Activated CD8-positive, alpha-beta T cell treated with anti-CD3 and anti-CD28 coated beads for 36 hours (primary cell): Measurements from ENCODE around the gene ZNF91. TPM values are rescaled to one million over a fixed set of nuclear protein-coding genes. Genes with fewer than 3 reads are reported as not detected.
A peak's percentile ranks its signal among the peaks of the same experiment; 100 is the strongest.

Experiments used
- ATAC-seq: fragments of 200-7000 bp; cut with Tn5 transposase; one replicate; pipeline ENCODE4 v1.10.0; 2021; ENCODE audit warnings: mild to moderate bottlenecking, moderate library complexity
- CTCF ChIA-PET: fragments of 350-600 bp; sonication (Branson Sonifier 250); formaldehyde crosslinking; loops from one replicate; lab custom pipeline; 2021; ENCODE audit warnings: antibody characterized with exemption; lab: Charles Lee
- POLR2A ChIA-PET: fragments of 350-600 bp; sonication (Branson Sonifier 250); formaldehyde crosslinking; loops from one replicate; lab custom pipeline; 2021; ENCODE audit warnings: antibody characterized with exemption; lab: Charles Lee
- DNase-seq: peaks from one replicate; pipeline ENCODE4 v3.0.0-alpha.2; 2020
- H3K27ac Mint-ChIP-seq: one replicate; pipeline ENCODE4 v1.8.0; 2021; ENCODE audit warnings: mild to moderate bottlenecking, mixed read lengths
- H3K27me3 Mint-ChIP-seq: one replicate; pipeline ENCODE4 v1.8.0; 2021; ENCODE audit warnings: mixed read lengths
- H3K36me3 Mint-ChIP-seq: one replicate; pipeline ENCODE4 v1.8.0; 2021; ENCODE audit warnings: low read depth, mixed read lengths
- H3K4me1 Mint-ChIP-seq: one replicate; pipeline ENCODE4 v1.8.0; 2021; ENCODE audit warnings: low read depth, mixed read lengths
- H3K4me3 Mint-ChIP-seq: one replicate; pipeline ENCODE4 v1.8.0; 2021; ENCODE audit warnings: mild to moderate bottlenecking, moderate library complexity, mixed read lengths
- H3K9me3 Mint-ChIP-seq: one replicate; pipeline ENCODE4 v1.8.0; 2021; ENCODE audit warnings: mixed read lengths
- intact Hi-C: fragments of 100-400 bp; cut with micrococcal nuclease; formaldehyde crosslinking; loops from one replicate; pipeline ENCODE4 v1.10.0; 2022
- total RNA-seq, 2 experiments: library from RNA; stranded (reverse); gene quantifications; one replicate each; pipeline ENCODE4 v1.2.3, GENCODE V29; 2021
- TF ChIP-seq, protein P1 (sequence below): fragments of 200-600 bp; IDR thresholded peaks from one replicate; pipeline ENCODE4 v1.8.0; 2022; ENCODE audit warnings: antibody characterized with exemption, mild to moderate bottlenecking

ZNF91 gene
- total RNA-seq, 2 experiments from 2014 or later, result 35.8 to 38.2 TPM

DNA sequence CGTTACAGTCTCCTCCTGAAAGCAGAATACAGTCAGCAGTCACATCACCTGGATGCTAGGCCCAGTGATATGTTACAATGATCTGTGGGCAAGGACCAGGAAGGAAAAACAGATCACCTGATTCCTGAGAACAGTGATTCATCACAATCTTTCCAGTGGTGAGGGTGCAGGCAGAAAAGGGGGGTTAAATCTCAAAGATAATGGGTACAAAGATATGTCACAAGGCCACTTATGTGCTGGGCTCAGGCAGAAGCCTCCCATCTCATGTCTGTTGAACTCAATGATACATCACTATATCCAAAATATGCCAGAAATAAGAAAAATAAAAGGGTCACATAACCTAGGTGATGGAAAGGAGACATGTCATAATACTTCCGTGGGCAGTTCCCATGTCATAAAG, 10.8 kb upstream of the ZNF91 start:
- Mint-ChIP-seq H3K27ac (no peak overlapping the region), H3K27me3 (no peaks in the 10 kb centered on the region), H3K4me3 (no peak overlapping the region), H3K36me3 (no peaks in the 10 kb centered on the region), H3K4me1 (peaks cover 11% of the 10 kb centered on the region), H3K9me3 (no peaks in the 10 kb centered on the region)
- CTCF ChIA-PET, result no interaction called here
- DNase-seq (no peak), ATAC-seq (peak; percentile 4)
- intact Hi-C loops, result no loop called here
- TF ChIP-seq, protein P1, sequence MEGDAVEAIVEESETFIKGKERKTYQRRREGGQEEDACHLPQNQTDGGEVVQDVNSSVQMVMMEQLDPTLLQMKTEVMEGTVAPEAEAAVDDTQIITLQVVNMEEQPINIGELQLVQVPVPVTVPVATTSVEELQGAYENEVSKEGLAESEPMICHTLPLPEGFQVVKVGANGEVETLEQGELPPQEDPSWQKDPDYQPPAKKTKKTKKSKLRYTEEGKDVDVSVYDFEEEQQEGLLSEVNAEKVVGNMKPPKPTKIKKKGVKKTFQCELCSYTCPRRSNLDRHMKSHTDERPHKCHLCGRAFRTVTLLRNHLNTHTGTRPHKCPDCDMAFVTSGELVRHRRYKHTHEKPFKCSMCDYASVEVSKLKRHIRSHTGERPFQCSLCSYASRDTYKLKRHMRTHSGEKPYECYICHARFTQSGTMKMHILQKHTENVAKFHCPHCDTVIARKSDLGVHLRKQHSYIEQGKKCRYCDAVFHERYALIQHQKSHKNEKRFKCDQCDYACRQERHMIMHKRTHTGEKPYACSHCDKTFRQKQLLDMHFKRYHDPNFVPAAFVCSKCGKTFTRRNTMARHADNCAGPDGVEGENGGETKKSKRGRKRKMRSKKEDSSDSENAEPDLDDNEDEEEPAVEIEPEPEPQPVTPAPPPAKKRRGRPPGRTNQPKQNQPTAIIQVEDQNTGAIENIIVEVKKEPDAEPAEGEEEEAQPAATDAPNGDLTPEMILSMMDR, result no peak
- POLR2A ChIA-PET, result no interaction called here

DNA sequence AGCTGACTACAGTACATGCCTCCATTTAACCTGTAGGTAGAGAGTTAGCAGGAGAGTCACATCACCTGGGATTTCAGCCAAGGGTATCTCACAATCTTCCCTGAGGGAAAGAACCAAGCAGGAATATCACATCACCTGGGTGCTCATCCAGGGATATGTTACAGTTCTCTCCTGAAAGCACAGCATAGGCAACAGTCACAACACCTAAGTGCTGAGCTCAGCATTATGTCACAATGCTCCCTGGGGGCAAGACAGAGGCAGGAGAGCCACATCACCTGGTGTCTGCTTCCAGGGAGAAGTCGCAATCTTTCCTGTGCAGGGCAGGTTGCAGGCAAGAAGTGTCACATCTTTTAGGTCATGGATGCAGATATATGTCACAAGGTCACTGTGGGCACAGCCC, 9.4 kb upstream of the ZNF91 start:
- no peak for DNase-seq
- Mint-ChIP-seq H3K27me3 (no peaks in the 10 kb centered on the region), H3K4me1 (peaks cover 11% of the 10 kb centered on the region), H3K27ac (no peak overlapping the region), H3K4me3 (no peak overlapping the region), H3K9me3 (no peaks in the 10 kb centered on the region), H3K36me3 (no peaks in the 10 kb centered on the region)
- POLR2A ChIA-PET, result no interaction called here
- CTCF ChIA-PET, result no interaction called here
- TF ChIP-seq, protein P1, result no peak
- intact Hi-C loops, result no loop called here
- ATAC-seq, result no peak

DNA sequence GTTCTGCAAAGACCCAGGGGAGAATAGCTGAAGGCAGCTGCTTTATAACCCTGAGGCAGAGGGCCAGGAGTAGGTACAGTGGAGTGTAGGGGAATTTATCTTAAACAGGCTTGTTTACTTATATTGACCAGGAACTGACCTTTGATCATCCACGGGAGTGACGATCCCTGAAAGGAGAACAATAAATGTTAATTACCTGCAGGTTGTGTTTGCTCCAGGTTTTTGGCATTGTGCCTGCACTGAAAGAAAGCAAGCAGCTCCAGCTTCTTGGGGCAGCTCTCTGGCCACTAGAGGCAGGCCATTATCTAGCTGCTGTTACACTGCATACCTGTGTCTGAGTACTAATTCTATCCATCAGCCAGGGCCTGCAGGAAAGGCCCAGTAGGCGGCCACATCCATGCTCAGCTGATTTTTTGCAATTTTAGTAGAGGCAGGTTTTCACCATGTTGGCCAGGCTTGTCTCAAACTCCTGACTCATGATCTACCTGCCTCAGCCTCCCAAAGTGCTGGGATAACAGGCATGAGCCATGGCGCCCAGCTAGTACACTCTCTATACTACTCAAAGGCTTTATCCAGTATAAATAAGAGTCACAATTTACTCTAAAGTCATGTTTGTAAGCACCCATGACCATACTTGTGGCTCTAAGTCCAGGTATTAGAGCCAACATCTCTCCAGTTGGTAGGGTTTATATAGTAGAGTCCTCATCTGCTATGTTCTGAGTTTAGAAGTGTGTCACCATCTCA, 8.5 kb upstream of the ZNF91 start:
- no peaks in the 10 kb centered on the region for H3K36me3 Mint-ChIP-seq

DNA sequence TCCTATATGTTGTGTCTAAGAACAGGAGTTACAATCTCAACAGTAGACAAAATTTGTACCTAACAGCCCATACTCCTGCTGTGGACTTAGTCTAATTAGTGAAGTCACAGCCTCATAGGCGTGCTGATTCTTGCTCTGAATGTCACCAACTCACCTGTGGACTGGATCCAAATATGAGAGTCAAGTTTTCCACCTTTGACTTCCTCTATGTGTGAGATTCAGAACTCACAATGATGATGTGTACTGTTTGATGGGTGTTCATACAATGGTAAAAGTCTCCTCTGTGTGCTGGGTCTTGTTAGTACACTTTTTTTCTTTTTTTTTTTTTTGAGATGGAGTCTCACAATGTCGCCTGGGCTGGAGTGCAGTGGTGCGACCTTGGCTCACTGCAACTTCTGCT, 7.8 kb upstream of the ZNF91 start:
- H3K4me1 Mint-ChIP-seq, result peaks cover 11% of the 10 kb centered on the region
- H3K4me3 Mint-ChIP-seq, result no peak overlapping the region
- H3K9me3 Mint-ChIP-seq, result no peaks in the 10 kb centered on the region
- intact Hi-C loops, result no loop called here
- no peaks in the 10 kb centered on the region for H3K27me3 Mint-ChIP-seq
- POLR2A ChIA-PET, result no interaction called here
- no peak overlapping the region for H3K27ac Mint-ChIP-seq
- no peaks in the 10 kb centered on the region for H3K36me3 Mint-ChIP-seq
- DNase-seq (no peak), ATAC-seq (no peak)
- TF ChIP-seq, protein P1, result no peak
- CTCF ChIA-PET, result no interaction called here

More for the DNA sequence above, 8.5 kb upstream of the ZNF91 start:
- CTCF ChIA-PET, result no interaction called here
- TF ChIP-seq, protein P1, result no peak
- no peak overlapping the region for H3K27ac Mint-ChIP-seq
- peaks cover 11% of the 10 kb centered on the region for H3K4me1 Mint-ChIP-seq
- no peak for ATAC-seq
- POLR2A ChIA-PET, result no interaction called here
- DNase-seq, result no peak
- H3K9me3 Mint-ChIP-seq, result no peaks in the 10 kb centered on the region
- intact Hi-C loops, result no loop called here
- H3K4me3 Mint-ChIP-seq, result no peak overlapping the region
- H3K27me3 Mint-ChIP-seq, result no peaks in the 10 kb centered on the region

DNA sequence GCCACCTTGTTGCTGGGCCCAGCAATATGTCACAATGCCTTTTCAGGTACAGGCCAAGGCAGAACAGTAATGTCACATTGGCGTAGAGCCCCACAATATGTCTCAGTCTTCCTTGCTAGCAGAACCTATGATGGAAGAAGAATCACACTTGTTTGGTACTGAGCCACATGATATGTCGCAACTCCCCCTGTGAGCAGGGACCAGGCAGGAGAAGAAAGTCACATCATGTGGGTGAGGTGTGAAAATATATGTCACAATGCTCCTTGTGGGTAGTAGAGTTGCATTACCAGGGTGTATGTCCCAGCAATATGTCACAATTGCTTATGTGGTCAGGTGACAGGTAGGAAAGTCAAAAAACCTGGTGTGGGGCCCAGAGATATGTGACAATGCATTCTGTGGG, 7.1 kb upstream of the ZNF91 start:
- Mint-ChIP-seq H3K4me1 (peaks cover 11% of the 10 kb centered on the region), H3K27me3 (no peaks in the 10 kb centered on the region), H3K4me3 (no peak overlapping the region), H3K36me3 (no peaks in the 10 kb centered on the region), H3K27ac (no peak overlapping the region), H3K9me3 (no peaks in the 10 kb centered on the region)
- CTCF ChIA-PET, result no interaction called here
- POLR2A ChIA-PET, result no interaction called here
- peak; percentile 50 for ATAC-seq
- intact Hi-C loops, result no loop called here
- TF ChIP-seq, protein P1, result no peak
- peak; percentile 18 for DNase-seq
